Activated T-cell treated with anti-CD3 and anti-CD28 coated beads for 4 hours (primary cell): ENCODE measurements around the gene DVL2.
A peak's percentile ranks its signal among the peaks of the same experiment; 100 is the strongest.
"Not testable (repeated sequence)": the region's sequence is repeated elsewhere in the genome, so short reads cannot be mapped to it uniquely, and the experiment has no call there.

Experiments
- DNase-seq: peaks from one replicate; pipeline ENCODE4 v3.0.0-alpha.2; 2020

Gene DVL2

GRCh38 chr17:7191571-7192270 lies 42.6 kb downstream of the DVL2 start:
- DNase-seq: no peak

- no peak for DNase-seq
Observed at GRCh38 chr17:7191069-7191468, 43.2 kb downstream of the DVL2 start.

- DNase-seq: no peak
Observed at GRCh38 chr17:7190276-7190917, 43.9 kb downstream of the DVL2 start.

DNA sequence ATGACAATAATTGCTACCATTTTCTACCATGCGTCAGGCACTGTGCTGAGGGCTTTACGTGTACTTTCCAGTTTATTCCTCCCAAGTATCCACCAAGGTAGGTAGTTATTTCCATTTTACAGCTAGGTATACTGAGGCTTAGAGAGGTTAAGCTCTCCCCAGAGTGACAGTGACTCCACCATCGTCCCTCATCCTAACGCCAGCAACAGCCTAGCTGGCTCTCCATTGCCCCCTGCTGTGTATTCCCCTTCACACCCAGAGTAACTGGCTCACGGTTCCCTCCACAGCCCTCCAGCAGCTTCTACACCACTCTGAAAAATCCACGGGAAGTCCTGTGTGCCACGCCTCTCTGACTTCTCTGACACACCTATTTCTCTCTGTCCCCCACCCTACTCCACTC lies 48.1 kb downstream of the DVL2 start:
- no peak for DNase-seq

- DNase-seq: no peak
Observed at GRCh38 chr17:7184647-7185046, 49.7 kb downstream of the DVL2 start.

DNA sequence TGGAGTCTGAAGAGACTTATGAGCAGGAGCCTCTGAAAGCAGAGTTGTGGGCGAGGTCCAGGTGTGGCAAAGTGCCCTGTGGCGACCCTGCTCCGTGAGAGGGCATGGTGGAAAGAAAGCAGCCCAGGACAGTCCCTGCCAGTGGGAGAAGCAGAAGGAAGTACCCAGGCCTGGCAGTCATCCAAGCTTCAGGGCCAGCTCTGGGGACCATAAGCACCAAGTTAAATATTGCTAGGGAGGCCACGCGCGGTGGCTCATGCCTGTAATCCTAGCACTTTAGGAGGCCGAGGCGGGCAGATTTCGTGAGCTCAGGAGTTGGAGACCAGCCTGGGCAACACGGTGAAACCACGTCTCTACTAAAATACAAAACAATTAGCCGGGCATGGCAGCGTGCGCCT lies 50.2 kb downstream of the DVL2 start:
- DNase-seq: no peak

- no peak for DNase-seq
Observed at GRCh38 chr17:7183433-7184090, 50.8 kb downstream of the DVL2 start.

DNA sequence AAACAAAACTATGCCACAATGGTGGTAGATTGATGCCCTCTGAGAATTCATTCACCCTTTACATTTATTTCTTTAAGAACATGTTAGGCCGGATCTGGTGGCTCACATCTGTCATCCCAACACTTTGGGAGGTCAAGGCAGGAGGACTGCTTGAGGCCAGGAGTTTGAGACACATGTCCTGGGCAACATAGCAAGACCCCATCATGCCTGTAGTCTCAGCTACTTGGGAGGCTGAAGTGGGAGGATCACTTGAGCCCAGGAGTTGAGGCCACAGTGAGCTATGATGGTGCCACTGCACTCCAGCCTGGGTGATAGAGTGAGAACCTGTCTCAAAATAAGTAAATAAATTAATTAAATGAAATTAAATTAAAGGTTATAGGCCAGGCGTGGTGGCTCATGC lies 52.2 kb downstream of the DVL2 start:
- not testable (repeated sequence) for DNase-seq

DNA sequence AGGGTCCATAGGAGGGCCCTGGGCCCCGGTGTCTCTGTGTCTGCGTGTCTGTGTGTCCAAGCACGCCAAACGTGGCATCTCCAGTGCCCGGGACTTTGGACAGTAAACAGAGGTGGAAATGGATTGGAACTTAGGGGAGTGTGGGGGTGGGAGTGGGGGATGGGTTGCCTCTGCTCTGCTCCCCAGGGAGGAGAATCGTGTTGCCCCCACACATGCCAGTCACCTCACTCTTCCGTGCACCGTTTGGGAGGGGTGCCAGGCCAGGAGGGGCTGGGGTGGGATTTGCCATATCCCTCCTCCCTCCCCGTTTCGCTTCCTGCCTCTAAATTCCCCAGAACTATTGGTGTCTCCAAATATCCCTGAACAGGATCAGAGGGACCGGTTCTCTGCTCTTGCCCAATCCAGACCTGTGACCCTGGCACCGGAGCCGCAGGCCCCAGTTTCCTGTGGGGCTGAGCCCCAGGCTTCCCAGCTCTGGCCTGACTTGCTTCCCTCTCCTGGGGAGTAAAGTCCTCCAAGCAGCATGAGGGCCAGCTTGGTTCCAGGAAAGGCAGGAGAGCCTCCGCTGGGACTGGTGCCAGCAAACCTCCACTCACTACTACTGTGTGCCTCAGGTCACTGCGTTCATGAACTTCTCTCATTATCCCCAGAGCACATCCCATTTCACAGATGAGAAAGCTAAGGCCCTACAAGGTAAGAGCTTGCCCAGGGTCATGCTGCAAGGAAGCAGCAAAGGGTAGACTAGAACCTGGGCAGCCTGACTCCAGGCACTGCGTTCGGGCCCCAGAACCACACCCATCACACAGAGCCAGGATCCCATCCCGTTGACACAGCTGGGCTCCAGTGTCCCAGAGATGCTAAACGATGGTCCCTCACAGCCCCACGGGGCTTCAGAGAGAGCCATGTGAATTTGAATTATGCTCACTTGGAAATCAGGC lies 54.7 kb downstream of the DVL2 start, which contains the start of gene ASGR1:
Gene ASGR1, minus strand, starts transcription at position 54 of the 938 bp plus-strand sequence. CDS start 807 bp downstream, outside the sequence.
- no peak for DNase-seq

GRCh38 chr17:7178973-7179316 lies 55.4 kb downstream of the DVL2 start:
- no peak for DNase-seq

GRCh38 chr17:7177954-7178477 lies 56.3 kb downstream of the DVL2 start:
- DNase-seq: no peak

- peak; percentile 55 for DNase-seq
Observed at GRCh38 chr17:7177191-7177953, 56.9 kb downstream of the DVL2 start.

- DNase-seq: no peak
Observed at GRCh38 chr17:7176841-7177190, 57.5 kb downstream of the DVL2 start.

- no peak for DNase-seq
Observed at GRCh38 chr17:7176107-7176840, 58.0 kb downstream of the DVL2 start.
